UCSD-AML1 (cell line): ENCODE measurements around the gene CDKN2B.

Source experiments
- DNase-seq: peaks from one replicate; lab custom pipeline; 2025; ENCODE audit not compliant: unreplicated experiment; lab: John Stamatoyannopoulos, UW

CDKN2B gene

DNA sequence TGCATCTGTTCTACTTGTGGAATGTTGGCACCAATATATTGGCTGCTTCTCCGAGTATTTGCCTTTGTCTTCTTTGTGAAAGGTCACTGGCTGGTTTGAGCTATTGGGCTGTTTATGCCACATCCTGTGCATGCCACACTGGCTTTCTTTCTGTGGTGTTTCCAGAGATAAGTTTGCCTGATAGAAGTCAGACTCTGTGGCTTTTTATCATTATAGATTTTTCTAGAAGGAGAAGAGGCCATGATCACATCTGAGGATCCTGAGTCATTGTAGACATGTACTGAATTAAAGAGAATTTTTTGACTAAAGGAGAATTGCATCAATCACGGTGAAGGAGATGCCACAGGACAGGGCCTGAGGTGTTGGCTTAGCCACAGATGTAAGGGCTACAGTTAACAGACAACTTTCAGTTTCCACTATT is 26.5 kb upstream of the CDKN2B start:
- DNase-seq: peak; percentile 8

DNA sequence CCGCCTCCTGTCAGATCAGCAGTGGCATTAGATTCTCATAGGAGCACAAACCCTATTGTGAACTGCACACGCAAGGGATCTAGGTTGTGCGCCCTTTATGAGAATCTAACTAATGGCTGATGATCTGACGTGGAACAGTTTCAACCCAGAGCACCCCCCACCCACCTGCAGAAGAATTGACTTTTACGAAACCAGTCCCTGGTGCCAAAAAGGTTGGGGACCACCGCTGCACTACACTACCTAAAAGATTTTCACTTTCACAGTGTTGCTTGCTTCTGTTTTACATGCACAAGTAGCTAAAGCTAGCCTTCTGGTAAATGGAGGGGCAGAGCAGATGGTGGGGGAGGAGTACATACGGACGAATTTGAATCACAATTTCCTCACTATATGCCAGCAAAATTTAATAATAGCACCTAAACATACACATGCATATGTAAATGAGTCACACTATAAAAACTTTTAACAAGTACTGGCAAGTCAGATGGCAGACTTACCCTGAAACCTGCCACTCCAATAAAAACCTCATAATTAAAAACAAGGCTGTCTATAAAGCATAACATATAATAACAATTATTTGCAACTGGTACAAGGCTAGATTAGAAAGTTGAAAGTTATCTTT is 24.0 kb upstream of the CDKN2B start:
- DNase-seq: no peak

DNA sequence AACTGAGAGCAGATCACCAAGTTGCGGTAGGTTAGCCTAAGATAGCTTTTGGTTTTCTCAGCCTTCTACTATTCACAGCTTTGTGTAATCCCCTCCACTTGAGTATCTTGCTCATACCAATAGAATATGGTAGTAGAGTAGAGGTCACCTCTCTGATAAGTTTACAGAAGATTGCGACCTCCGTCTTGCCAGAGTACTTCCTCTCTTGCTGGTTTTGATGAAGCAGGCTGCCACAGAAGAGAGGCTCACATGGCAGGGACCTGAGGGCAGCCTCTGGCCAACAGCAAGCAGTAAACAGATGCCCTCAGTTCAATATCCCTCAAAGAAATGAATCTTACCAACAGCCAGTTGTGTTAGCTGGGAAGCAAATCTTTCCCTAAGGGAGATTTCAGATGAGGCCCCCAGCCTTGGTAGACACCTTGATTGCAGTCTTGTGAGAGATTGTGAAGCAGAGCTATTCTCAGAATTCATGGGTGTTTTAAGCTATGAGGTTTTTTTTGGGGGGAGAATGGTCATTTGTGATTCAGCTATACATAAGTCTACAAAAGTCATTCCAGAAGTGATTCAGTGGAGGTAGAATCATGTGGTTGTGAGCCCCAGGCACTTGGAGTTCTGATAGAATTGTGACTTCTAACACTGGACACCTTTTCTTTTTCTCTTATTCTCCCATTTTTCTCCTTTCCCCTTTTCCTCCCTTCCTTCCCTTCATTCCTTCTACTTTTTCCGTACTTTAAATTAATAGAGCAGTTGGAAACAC is 22.7 kb upstream of the CDKN2B start:
- peak; percentile 7 for DNase-seq

DNA sequence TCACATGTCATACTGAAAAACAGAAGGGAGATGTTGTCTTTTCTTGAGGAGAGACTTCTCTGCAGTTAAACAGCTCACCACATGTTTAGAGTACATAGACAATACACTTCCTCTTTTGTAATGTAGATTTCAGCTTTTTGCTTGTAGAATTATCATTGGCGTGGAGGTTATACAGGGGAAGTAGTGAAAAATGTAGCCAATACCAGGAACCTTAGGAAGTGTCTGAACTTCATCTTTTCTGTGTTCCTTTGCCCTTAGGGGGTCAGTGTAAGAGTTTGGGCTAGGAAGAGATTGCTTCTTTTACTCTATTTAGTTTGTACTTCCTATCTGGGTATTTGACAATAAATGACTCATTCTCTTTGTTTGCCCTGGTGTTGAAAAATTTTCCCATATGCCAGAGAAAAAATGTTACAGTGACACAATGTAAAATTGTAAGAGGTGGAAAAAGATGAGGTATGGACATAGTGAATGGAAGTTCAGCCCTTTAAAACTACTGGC is 21.0 kb upstream of the CDKN2B start:
- no peak for DNase-seq

DNA sequence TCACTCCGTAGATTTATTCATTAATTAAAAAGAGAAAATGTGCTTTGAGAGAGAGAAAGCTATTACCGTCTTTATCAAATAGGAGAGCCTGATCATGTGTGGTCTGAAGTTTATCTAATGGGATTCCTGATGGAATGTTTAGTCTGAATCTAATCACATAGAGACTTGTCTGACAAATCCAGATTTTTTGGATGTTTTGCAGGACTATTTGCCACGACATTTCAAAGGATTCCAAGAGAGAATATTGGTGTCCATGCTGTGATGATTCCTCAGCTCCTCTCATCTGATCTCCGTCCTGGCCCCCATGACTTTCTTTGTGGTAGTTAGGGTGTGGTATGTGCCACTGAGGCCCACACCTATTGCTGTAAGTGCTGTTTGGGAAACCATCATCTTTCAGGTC is 20.1 kb upstream of the CDKN2B start:
- no peak for DNase-seq

DNA sequence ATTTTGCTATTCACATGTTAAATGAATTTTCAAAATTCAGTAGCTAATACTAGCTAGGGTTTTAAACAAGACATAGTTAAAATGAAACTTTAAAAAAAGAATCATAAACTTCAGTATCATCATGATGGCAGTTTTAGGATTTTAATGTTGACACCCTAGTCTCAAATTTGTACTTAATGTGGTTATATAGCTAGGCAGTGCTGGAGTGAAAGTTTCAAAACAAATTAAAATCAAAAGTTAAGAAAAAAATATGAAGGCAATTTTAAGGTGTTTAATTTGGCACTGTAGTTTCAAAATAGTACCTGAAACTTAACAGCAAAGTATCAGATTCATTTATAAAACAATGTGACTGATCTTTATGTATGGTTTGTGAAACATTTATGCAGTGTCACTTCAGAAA is 19.3 kb upstream of the CDKN2B start:
- DNase-seq: no peak

DNA sequence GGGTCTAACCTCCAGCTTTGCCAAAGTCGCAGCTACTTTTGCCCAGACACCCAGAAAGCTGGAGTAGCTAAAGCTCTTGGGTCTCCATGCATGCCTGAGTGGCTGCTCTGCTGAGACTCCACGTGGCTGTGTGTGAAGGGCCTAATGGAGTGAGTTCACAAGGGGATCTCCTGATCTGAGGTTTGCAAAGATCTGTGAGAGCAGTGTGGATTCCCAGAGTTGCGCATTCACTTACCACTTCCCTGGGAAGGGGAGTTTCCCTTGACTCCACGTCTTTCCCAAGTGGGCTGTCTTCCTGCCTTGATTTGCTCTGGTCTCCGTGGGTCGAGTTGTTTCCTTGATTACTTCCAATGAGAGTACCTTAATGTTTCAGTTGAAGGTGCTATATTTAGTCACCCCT is 17.6 kb upstream of the CDKN2B start:
- peak; percentile 13 for DNase-seq

DNA sequence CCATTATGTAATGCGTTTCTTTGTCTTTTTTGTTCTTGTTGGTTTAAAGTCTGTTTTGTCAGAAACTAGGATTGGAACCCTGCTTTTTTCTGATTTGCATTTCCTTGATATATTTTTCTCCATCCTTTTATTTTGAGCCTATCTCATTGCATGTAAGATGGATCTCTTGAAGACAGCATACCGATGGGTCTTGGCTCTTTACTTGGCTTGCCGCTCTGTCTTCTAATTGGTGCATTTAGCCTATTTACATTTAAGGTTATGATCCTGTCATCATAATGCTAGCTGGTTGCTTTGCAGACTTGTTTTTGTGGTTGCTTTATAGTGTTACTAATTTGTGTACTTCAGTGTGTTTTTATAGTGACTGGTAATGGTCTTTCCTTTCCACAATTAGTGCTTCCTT is 13.3 kb upstream of the CDKN2B start:
- DNase-seq: no peak

DNA sequence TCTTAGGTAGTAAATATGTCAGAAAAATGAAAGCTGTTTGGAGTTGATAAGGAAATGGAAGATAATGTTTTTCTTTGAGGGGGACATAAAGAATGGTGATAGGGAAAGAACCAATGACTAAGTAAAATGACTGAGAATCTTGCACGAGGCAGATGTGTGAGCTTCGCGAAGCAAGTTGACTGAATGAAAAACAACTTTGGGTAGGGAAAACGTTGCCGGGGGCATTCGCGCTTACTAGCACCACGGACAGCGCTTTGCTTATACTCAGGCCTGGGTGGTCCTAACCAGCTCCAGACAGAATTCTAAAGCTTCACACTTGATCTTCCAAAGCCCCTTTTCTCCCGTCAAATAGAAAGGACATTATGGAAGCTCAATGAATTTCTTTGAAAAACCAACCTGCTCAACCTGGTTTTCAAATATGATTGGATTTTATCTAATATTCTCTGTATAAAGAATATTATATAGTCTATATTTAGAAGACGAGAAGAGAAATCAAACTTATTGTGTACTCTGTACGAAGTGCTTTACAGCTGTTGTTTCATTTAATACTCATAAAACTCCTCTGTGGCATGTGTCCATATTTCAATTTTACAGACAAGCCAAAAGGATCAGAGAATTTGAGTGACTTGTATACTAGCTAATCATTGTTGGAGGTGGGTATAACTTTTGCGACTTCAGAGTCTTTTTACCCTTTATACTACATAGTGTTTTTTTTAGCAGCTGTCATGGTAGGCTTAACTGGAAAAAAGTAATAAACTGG is 1.9 kb upstream of the CDKN2B start:
- DNase-seq: peak; percentile 16

DNA sequence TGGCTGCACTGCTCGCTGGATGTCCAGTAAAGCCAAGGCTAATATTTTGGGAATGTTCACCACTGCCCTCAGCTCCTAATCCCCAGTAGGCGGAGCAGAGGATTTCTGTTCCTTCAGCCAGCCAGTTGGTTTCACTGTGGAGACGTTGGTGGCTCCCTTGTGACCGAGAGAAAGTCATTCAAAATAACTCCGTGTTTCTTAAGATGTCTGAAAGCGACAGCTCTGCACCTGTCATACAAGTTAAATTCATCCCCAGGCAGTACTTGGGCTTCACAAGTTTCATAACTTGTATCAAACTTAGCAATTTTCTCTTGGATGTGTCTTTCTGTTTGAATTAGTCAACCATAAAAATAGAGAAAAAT is 382 bp upstream of the CDKN2B start:
- no peak for DNase-seq

DNA sequence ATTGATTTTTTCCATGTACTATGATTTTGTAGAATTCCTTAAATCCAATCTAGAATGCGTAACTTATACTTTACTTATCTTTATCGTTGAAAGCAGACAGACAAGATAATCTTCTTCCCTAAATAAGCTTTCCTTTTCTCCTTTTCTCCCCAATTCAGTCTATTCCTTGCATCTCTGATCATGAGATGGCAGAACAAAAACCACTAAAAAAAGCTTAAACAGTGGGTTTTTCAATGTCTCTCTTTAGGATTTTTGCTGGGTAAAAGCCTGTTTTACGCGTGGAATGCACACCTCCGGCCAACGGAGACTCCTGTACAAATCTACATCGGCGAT is 755 bp downstream of the CDKN2B start:
- DNase-seq: no peak

DNA sequence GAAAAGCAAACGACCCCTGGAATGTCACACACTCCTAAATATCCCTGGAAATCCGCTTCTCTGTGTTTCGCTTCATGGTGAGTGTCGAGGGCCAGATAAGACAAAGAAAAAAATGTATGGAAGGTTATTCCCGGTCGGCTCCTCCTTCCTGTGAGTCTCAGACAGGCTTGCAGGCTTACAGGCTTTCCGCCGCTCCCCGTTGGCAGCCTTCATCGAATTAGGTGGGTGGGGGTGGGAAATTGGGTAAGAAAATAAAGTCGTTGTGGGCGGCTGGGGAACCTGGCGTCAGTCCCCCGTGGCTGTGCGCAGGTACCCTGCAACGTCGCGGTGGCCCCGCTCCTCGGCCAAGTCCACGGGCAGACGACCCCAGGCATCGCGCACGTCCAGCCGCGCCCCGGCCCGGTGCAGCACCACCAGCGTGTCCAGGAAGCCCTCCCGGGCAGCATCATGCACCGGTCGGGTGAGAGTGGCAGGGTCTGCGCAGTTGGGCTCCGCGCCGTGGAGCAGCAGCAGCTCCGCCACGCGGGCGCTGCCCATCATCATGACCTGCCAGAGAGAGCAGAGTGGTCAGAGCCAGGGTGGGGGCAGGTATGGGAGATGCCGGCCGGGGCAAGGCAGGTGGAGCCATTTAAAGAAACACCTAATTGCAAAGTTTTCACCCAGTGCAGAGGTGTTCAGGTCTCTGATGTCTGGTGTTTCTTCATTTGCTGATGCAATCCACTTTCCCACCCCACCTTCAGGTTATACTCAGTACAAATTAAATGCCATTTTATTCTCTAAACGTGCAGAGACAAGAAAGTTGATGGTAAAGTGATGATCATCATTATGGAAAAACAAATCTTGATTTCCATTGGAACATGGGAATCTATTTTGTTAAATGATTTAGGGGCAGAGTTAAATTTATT is 3.2 kb downstream of the CDKN2B start:
- no peak for DNase-seq

DNA sequence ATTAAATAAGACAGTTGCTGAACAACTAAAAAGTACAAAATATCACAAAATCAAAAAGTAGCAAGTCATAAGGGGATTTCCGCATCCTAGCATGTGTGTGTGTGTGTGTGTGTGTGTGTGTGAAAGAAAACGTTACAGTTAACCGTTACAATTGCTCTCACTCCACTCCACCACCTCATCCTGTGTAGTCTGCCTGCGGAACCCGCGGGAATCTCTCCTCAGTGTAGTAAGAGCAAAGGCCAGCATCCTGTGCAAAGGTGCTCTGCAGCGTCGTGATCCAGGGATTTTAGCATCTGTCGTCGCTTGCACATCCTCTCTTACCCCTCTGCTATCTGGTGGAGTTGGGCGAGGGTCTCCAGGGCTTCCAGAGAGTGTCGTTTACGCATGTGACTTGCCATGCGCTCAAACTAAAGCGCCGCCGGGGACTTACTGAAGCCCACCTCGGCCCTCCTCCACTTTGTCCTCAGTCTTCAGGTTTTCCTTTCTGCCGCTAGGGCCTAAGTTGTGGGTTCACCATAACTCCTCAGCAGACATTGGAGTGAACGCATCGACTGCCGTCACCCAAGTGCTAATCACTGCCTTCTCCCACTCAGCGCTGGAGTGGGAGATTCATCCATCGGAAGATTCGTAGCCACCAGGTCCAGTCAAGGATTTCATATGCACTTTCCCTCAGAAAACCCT is 3.9 kb downstream of the CDKN2B start:
- DNase-seq: no peak

DNA sequence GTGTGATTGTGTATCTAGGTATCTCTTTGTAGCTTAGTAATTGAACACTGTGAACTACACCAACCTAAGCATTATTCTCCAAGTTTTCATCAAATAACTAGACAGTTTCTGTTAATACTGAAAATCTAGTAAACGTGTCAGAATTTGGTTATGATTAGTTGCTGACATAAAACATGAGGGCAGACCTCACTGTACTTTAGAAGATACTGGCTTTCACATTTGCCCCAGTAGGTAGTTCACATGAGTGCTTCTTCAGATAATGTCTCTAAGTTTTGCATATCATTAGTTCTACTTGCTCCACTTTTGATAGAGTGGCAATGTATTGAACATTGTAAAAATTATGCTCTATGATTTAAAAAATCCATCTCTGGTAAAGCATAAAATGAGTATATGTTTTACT is 7.1 kb downstream of the CDKN2B start:
- DNase-seq: no peak

DNA sequence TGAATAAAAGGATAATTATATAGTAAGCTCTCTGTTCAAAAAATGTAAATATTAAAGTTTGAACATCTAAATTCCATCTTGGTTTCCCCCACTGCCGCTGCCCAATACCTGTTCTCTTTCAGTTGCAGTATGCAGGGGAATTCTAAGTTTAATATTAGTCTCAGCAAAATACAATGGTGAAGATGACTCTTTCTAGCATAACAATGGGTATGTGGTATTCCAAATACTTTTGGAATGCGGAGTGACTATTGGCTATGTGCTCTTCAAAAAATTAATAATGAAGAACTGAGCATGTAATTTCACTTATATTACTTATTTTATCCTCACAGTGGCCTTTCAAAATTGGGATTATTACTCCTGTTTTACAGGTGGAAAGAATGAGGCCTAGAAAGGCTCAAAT is 11.1 kb downstream of the CDKN2B start:
- no peak for DNase-seq

DNA sequence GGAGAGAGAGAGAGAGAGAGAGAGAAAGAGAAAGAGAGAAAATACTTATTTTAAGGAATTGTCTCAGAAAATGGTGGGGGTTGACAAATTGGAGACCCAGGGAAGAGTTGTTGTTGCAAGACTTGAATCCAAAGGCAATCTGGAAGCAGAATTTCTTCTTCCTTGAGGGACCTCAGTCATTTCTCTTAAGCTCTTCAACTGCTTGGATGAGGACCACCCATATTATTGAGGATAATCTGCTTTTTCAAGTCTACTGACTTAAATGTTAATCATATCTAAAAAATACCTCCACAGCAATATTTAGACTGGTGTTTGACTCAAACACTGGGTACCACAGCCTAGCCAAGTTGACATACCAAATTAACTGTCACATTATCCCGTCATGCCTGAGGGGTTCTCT is 11.6 kb downstream of the CDKN2B start:
- DNase-seq: no peak

DNA sequence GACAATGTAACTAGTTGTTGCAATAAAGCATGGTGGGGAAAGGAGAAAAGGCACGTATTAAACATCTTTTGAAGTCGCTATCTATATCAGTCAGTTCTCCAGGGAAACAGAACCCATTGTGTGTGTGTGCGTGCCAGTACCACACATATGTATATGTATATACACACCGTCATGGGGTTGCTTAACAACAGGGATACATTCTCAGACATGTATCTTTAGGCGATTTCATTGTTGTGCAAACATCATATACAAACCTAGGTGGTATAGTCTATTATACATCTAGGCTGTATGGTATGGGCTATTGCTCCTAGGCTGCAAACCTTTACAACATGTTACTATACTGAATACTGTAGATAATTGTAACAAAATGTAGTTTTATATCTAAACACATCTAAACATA is 12.2 kb downstream of the CDKN2B start:
- no peak for DNase-seq

DNA sequence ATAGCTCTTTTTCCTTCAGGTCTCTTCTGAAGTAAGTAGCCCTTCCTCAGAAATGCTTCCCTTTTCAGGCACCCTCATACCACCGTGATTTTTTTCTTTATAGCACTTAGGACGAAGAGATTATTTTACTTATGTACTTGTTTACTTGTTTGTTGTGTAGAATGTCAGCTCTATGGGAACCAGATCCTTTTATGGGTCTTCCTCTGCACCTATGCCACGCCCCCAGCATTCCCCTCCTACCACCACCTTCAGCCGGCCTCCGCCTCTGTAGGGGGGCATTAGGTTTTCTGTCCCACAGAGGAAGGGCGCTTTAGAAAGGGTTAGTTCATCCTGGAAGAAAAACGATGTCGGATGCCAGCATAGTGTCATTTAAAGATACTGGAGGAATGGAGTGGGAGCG is 12.7 kb downstream of the CDKN2B start:
- no peak for DNase-seq

DNA sequence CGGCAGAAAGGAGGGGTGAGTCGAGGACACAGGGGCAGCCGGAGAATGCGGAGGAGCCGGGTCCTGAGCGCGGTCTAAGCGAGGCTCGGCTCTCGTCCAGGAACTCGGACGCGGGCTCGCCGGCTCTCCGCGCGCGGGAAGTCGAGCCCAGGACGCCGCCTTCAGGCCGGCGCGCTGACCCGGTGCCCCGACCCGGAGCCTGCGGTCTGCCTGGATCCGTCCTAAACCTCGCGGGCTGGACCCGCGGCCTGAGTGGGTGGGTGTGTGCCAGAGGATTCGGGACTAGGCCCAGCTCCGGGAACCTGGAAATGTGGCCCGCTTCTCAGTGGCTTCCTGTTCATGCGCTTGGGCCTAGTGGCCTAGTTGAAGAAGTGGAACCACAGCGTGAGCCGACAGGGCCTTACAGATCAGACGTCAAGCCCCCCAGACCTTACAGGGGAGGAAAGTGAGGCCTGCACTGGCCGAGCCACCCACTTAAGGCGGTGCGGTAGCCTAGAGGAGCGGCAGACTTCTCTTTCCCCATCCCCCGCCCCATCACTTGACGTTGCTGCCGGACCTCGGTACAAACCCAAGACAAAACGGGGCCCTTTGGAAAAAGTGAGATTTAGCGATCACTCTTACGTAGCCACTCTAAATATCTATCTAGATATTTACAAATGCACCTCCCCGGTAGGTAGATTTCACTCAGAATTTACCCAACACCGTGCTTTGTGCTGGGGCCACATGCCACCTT is 13.3 kb downstream of the CDKN2B start:
- peak; percentile 12 for DNase-seq
